ENCODE data around the gene CST8.

GRCh38 chr20:23533161-23533560 is 42.2 kb downstream of the CST8 start:
- no peak for TF ChIP-seq SUZ12 (IDR thresholded peaks at IDR 0.05; ENCODE audit: extremely low read depth, insufficient read depth, insufficient read length)
- TF ChIP-seq ZNF274 (IDR thresholded peaks at IDR 0.05; ENCODE audit: low read depth, low read length) = no peak
